Measurements from ENCODE around the gene SCCPDH.

DNA sequence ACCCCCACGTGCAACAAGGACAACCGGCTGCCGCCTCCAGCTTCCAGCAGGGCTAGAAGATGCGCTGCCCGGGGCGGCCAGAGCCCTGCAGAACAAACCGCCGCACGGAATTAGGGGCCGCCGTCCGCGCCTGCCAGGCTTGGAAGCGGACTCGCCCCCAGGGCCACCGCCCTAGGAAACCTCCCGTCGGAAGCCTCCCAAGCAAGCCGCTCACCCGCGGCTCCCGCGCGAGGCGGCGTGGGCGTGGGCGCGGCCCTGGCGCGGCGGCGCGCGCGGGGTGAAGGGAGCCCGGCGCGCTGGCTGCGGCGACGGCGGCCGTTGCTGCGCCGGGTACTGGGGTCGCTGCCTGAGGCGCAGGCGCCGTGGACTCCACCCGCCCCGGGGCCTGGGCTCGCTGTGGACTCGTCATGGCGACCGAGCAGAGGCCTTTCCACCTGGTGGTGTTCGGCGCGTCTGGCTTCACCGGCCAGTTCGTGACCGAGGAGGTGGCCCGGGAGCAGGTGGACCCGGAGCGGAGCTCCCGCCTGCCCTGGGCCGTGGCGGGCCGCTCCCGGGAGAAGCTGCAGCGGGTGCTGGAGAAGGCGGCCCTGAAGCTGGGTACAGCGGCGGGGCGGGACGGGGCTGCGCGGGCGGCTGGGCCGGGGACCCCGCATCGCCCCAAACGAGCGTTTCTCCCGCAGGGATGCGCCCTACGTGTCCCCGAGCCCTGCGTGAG is at the start of gene SCCPDH:
- TF ChIP-seq, protein P1, sequence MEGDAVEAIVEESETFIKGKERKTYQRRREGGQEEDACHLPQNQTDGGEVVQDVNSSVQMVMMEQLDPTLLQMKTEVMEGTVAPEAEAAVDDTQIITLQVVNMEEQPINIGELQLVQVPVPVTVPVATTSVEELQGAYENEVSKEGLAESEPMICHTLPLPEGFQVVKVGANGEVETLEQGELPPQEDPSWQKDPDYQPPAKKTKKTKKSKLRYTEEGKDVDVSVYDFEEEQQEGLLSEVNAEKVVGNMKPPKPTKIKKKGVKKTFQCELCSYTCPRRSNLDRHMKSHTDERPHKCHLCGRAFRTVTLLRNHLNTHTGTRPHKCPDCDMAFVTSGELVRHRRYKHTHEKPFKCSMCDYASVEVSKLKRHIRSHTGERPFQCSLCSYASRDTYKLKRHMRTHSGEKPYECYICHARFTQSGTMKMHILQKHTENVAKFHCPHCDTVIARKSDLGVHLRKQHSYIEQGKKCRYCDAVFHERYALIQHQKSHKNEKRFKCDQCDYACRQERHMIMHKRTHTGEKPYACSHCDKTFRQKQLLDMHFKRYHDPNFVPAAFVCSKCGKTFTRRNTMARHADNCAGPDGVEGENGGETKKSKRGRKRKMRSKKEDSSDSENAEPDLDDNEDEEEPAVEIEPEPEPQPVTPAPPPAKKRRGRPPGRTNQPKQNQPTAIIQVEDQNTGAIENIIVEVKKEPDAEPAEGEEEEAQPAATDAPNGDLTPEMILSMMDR (IDR thresholded peaks at IDR 0.05), result no peak
- TF ChIP-seq POLR2A (IDR thresholded peaks at IDR 0.05), result no peak

Measured in sigmoid colon (tissue), 3 donors.